ENCODE measurements around the gene EN1. TPM values are rescaled to one million over a fixed set of nuclear protein-coding genes. Genes with fewer than 3 reads are reported as not detected.

EN1 gene
- total and polyA plus RNA-seq, 2 of the 13 experiments (the other 11 are each of a cell fraction or from before 2014, with no cell fraction given), result not detected

GRCh38 chr2:118893100-118893499 lies 45.7 kb upstream of the EN1 start (continued):
- TF ChIP-seq MTERF4 (CRISPR knock-in tag; IDR thresholded peaks at IDR 0.05), result no peak
- TF ChIP-seq, protein P1, sequence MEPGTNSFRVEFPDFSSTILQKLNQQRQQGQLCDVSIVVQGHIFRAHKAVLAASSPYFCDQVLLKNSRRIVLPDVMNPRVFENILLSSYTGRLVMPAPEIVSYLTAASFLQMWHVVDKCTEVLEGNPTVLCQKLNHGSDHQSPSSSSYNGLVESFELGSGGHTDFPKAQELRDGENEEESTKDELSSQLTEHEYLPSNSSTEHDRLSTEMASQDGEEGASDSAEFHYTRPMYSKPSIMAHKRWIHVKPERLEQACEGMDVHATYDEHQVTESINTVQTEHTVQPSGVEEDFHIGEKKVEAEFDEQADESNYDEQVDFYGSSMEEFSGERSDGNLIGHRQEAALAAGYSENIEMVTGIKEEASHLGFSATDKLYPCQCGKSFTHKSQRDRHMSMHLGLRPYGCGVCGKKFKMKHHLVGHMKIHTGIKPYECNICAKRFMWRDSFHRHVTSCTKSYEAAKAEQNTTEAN (CRISPR knock-in tag; conservative IDR thresholded peaks at IDR 0.05), result no peak

GRCh38 chr2:118889995-118890394 lies 42.5 kb upstream of the EN1 start:
- Histone ChIP-seq H2AFZ (ENCODE audit: low read length) (no peak overlapping the region), H3K4me3 (replicated peaks in 1 of 3; ENCODE audit: insufficient read depth in 1 of 3, low read depth in 2 of 3, low read length in 3 of 3) (no peak overlapping the region), H3K79me2 (ENCODE audit: insufficient read depth, low read length) (no peaks in the 10 kb centered on the region), H4K20me1 (ENCODE audit: insufficient read depth, low read length) (no peaks in the 10 kb centered on the region), H3K36me3 (replicated peaks in 1 of 2; ENCODE audit: control insufficient read depth in 1 of 2, insufficient read depth in 2 of 2, low read length in 2 of 2) (no peaks in the 10 kb centered on the region), H3K4me1 (ENCODE audit: insufficient read depth, low read length) (no peaks in the 10 kb centered on the region), H3K9me3 (ENCODE audit: low read length) (peaks cover 22% of the 10 kb centered on the region), H3K4me2 (ENCODE audit: low read depth, low read length) (no peak overlapping the region), H3K9ac (ENCODE audit: insufficient read depth, low read depth, low read length) (no peak overlapping the region), H3K27me3 (ENCODE audit: control insufficient read depth in 1 of 2, insufficient read depth in 2 of 2, low read length in 2 of 2) (no peaks in the 10 kb centered on the region; a peak in 1 of 5 replicates), H3K27ac (ENCODE audit: extremely low read length, insufficient read depth, low read length) (no peak overlapping the region)
- ChIA-PET CTCF (ENCODE audit: low intra/inter-chr PET ratio, low total read pairs) (no interaction called here), POLR2A (no interaction called here)
- no TSS peak for BruUV-seq (replicated peaks)
- WGBS (ENCODE audit: low lambda C conversion rate), result 2% methylated on average over 1 of the region's 1 CpG
- in situ Hi-C loops (cut with HindIII; ENCODE audit: extremely low pct_ligation_motif_present, low pct_unique_long_range_greater_than_20kb) (loop anchor here (10.0 kb wide), 1 partner anchor 425 kb away; no protein-coding TSS in a partner anchor), intact Hi-C loops (cut with micrococcal nuclease; ENCODE audit: unreplicated experiment) (no loop called here)
- no peak for DNase-seq (ENCODE audit: low spot score)
- ATAC-seq, result no peak
- no peak for FAIRE-seq
- no peak for TF ChIP-seq ZNF749 (CRISPR knock-in tag; IDR thresholded peaks at IDR 0.05; ENCODE audit: borderline replicate concordance)
- TF ChIP-seq, protein P2, sequence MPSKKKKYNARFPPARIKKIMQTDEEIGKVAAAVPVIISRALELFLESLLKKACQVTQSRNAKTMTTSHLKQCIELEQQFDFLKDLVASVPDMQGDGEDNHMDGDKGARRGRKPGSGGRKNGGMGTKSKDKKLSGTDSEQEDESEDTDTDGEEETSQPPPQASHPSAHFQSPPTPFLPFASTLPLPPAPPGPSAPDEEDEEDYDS (CRISPR knock-in tag; IDR thresholded peaks at IDR 0.05), result no peak
- TF ChIP-seq, protein P3, sequence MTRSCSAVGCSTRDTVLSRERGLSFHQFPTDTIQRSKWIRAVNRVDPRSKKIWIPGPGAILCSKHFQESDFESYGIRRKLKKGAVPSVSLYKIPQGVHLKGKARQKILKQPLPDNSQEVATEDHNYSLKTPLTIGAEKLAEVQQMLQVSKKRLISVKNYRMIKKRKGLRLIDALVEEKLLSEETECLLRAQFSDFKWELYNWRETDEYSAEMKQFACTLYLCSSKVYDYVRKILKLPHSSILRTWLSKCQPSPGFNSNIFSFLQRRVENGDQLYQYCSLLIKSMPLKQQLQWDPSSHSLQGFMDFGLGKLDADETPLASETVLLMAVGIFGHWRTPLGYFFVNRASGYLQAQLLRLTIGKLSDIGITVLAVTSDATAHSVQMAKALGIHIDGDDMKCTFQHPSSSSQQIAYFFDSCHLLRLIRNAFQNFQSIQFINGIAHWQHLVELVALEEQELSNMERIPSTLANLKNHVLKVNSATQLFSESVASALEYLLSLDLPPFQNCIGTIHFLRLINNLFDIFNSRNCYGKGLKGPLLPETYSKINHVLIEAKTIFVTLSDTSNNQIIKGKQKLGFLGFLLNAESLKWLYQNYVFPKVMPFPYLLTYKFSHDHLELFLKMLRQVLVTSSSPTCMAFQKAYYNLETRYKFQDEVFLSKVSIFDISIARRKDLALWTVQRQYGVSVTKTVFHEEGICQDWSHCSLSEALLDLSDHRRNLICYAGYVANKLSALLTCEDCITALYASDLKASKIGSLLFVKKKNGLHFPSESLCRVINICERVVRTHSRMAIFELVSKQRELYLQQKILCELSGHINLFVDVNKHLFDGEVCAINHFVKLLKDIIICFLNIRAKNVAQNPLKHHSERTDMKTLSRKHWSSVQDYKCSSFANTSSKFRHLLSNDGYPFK (CRISPR knock-in tag; IDR thresholded peaks at IDR 0.05; ENCODE audit: borderline replicate concordance), result no peak
- no peak for TF ChIP-seq MXD3 (CRISPR knock-in tag; IDR thresholded peaks at IDR 0.05)
- TF ChIP-seq ZBED4 (CRISPR knock-in tag; IDR thresholded peaks at IDR 0.05; ENCODE audit: borderline replicate concordance), result no peak
- no peak for TF ChIP-seq ZMYM4 (CRISPR knock-in tag; IDR thresholded peaks at IDR 0.05)
- TF ChIP-seq RAD51 (IDR thresholded peaks at IDR 0.05; ENCODE audit: borderline replicate concordance), result no peak
- TF ChIP-seq KAT7 (CRISPR knock-in tag; IDR thresholded peaks at IDR 0.05; ENCODE audit: borderline replicate concordance), result no peak
- TF ChIP-seq, protein P4, sequence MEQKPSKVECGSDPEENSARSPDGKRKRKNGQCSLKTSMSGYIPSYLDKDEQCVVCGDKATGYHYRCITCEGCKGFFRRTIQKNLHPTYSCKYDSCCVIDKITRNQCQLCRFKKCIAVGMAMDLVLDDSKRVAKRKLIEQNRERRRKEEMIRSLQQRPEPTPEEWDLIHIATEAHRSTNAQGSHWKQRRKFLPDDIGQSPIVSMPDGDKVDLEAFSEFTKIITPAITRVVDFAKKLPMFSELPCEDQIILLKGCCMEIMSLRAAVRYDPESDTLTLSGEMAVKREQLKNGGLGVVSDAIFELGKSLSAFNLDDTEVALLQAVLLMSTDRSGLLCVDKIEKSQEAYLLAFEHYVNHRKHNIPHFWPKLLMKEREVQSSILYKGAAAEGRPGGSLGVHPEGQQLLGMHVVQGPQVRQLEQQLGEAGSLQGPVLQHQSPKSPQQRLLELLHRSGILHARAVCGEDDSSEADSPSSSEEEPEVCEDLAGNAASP (CRISPR knock-in tag; IDR thresholded peaks at IDR 0.05; ENCODE audit: borderline replicate concordance), result no peak
